Measurements from ENCODE around the gene TRMT61A.

TRMT61A gene

GRCh38 chr14:103520269-103520656, 8.7 kb upstream of the TRMT61A start:
- TF ChIP-seq, protein P1, sequence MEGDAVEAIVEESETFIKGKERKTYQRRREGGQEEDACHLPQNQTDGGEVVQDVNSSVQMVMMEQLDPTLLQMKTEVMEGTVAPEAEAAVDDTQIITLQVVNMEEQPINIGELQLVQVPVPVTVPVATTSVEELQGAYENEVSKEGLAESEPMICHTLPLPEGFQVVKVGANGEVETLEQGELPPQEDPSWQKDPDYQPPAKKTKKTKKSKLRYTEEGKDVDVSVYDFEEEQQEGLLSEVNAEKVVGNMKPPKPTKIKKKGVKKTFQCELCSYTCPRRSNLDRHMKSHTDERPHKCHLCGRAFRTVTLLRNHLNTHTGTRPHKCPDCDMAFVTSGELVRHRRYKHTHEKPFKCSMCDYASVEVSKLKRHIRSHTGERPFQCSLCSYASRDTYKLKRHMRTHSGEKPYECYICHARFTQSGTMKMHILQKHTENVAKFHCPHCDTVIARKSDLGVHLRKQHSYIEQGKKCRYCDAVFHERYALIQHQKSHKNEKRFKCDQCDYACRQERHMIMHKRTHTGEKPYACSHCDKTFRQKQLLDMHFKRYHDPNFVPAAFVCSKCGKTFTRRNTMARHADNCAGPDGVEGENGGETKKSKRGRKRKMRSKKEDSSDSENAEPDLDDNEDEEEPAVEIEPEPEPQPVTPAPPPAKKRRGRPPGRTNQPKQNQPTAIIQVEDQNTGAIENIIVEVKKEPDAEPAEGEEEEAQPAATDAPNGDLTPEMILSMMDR (IDR thresholded peaks at IDR 0.05) = no peak
- peak; percentile 78 for DNase-seq (ENCODE audit: low spot score)
- Histone ChIP-seq H3K27ac (peak overlapping the region; percentile 76 to 96), H3K4me3 (peak overlapping the region; percentile 74)

DNA sequence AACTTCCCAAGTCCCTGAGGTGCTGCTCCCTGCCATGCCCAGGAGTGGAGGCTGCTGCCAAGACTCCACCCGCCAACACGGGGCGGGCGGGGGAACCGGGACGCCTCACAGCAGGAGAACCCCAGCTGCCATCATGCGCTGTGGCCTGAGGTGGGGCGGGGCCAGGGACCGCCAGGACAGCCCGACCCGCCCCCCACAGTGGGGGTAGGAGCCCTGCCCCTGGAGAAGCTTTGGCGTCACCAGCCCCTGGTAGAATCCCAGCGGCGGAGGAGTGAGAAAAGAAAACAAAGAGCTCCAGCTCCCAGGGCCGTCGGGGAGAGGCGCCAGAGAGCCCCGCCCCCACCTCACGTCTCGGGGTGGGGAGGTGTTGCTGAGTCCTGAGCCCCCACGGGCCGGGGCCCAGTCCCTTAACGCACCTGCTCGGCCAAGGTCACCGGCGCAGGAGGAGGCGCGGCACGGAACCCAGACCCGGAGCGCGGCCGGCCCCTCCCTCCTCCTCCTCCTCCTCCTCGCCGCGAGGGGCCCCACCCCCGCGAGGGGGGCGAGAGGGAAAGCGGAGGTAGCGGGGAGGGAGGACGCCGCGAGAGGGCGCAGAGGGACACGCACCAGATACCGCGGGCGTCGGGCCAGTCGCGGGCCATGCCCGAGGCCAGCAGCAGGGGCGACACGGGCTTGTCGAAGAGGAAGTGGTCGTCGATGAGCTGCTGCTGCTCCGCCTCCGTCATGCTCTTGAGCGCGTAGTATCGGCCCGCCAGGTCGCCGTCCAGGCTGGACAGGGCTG, 8.1 kb upstream of the TRMT61A start:
- TF ChIP-seq, protein P1 (IDR thresholded peaks at IDR 0.05) = peak; percentile 49
- peak overlapping the region; percentile 74 for H3K4me3 ChIP-seq
- peak overlapping the region; percentile 76 to 96 for H3K27ac ChIP-seq
- peak; percentile 86 for DNase-seq (ENCODE audit: low spot score)

DNA sequence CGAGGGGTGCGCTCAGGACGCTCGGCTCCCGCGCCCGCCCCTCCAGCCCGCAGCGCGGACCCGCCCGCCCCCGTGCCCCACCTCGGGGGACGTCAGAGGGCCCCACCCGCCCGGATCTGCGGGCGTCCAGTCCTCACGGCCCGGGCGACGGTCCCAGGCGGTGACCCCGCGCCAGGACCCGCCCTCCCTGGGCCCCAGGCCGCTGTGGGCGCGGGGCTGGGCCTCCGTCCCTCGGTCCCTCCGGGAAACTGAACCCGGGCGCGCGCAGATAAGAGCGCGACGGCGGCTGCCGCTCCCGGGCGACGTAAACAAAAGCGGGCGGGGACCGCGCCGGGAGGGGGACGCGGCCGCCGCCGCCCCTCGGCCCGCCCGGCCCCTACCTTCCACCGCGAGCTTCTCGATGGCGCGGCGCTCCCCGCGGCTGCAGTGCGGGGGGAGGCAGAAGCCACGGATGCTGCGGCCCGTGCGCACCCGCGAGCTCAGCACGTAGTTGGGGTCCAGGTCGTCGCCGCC, 7.5 kb upstream of the TRMT61A start:
- Histone ChIP-seq H3K27ac (peak overlapping the region; percentile 76 to 96), H3K4me3 (peak overlapping the region; percentile 74)
- TF ChIP-seq, protein P1 (IDR thresholded peaks at IDR 0.05) = no peak
- no peak for DNase-seq (ENCODE audit: low spot score)

DNA sequence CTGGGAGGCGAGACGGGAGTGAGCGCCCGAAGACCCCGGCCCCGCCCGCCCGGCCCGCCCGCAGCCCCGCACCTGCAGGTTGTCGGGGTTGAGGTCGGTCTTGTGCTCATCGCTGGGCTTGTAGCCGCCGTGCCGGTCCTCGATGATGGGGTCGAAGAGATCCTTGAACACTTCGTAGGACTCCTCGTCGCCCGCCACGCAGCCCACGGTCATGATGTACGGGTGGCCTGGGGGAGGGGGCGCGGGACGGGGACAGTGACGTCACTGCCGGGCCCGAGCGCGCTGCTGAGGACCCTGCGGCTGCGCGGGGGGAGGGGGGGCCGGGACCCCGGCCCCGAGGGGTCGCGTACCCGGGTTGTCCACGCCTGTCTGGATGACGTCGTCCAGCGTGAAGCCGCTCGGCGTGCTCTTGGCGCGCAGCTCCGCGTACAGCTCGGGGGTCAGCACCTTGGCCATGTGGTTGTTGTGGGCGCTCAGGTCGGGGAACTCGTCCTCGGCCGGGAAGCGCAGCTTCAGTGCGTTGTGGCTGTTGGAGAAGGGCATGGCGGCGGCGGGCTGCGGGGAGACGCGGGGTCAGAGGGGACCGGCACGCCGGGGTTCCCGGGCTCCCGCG, 6.9 kb upstream of the TRMT61A start:
- peak; percentile 81 for DNase-seq (ENCODE audit: low spot score)
- H3K27ac ChIP-seq = peak overlapping the region; percentile 76 to 96
- peak overlapping the region; percentile 74 for H3K4me3 ChIP-seq
- TF ChIP-seq, protein P1 (IDR thresholded peaks at IDR 0.05) = no peak

DNA sequence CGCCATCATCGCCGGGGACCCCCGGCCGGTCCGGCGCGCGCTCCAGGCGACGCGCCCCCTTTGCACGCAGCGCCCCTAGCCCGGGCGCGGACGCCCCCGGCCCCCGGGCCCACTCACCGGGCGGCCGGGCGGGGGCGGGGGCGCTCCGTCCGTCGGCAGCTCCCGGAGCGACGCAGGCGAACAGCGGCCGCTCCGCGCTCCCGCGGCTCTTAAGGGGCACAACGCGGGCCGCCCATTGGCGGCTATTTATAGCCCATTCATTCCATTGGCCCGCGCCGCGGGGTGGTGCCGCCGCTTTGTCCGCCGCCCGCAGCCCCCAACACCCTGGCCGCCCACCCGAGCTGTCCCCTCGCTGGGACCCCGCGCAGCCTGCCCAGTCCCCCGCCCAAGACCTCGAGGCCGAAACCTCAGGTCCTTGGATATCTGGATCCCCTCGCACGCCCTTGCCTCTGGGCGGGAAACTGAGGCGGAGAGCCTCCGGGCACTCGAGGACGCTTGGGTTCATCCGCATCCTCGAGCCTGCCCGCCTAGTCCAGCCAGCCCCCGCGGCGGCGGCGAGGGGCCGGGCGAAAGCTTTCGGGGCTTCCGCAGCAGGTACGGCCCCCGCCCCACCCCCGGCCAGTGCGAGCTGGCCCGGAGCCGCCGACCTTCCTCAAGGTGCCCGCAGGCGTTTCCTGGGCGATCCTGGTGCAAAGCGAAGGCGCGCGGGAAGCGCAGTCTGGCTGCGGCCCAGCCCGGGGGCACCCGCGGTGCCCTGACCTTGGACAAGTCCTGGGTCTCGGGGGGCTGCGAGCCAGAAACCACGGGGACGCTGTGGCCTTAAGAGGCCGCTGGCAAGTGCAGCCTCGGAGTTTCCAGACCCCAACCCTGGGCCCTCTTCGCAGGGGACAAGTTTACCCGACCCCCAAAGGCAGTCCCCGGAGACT, 6.1 kb upstream of the TRMT61A start, which contains the start of gene CKB:
Gene CKB (minus strand): TSS at position 182 of the 926 bp plus-strand sequence. CDS start 337 bp downstream, outside the sequence.
- TF ChIP-seq, protein P1 (IDR thresholded peaks at IDR 0.05) = no peak
- Histone ChIP-seq H3K27ac (peak within 1 kb of the TSS; percentile 76 to 96), H3K4me3 (peak within 1 kb of the TSS; percentile 74)
- DNase-seq (ENCODE audit: low spot score) = peak; percentile 76

DNA sequence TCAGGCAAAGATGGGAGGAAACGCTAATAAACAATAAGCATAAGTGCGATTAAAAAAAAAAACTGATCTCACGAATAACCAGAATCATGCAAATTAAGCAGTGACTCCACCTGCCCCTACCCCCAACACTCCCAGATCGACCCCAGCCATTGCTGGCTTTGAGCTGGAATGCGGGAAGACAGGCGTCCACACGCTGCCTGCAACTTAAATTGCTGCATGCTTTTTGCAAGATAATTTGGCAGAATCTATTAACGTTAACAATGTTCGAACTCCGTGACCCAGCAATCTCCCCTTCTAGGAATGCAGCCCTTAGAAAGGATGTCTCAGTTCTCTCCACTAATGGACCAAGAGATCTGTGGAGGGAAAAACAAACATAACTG, 5.4 kb upstream of the TRMT61A start:
- Histone ChIP-seq H3K4me3 (no peak overlapping the region), H3K27ac (no peak overlapping the region)
- TF ChIP-seq, protein P1 (IDR thresholded peaks at IDR 0.05) = no peak
- DNase-seq (ENCODE audit: low spot score) = no peak

Measured in coronary artery (tissue), 2 donors.